ENCODE measurements around the gene MCOLN3.

MCOLN3 gene

DNA sequence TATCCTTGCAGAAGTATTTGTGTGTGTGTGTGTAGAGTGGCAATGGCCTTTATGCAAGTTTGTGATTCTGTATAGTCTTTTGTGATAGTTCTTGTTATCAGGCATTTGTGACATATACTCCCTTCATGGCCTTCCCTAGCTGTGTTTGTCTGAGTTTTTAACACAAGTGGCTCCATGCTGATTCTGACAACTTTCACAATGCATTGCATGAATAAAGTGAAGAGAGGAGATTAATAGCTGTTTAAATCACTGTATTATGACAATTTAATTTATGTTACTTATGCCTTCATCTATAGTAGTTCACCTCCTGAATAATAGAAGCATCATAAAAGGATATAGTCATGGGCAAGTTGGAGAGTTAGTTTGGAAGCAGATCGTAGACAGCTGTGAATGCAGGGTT is 17.2 kb upstream of the MCOLN3 start:
- Histone ChIP-seq H3K4me1 (ENCODE audit: insufficient read depth, low read length, severe bottlenecking) (peaks cover 13% of the 10 kb centered on the region), H3K27me3 (ENCODE audit: insufficient read depth, low read length) (no peaks in the 10 kb centered on the region), H2AFZ (ENCODE audit: low read length) (no peak overlapping the region), H3K9me2 (ENCODE audit: low read depth, low read length) (no peaks in the 10 kb centered on the region), H3K79me2 (ENCODE audit: insufficient read depth, low read length) (no peaks in the 10 kb centered on the region), H3K27ac (ENCODE audit: low read depth, low read length, poor library complexity, severe bottlenecking) (no peak overlapping the region), H3F3A (ENCODE audit: insufficient read depth, low read length) (no peaks in the 10 kb centered on the region), H3K36me3 (ENCODE audit: insufficient read depth, low read length) (no peaks in the 10 kb centered on the region), H3K9me3 (ENCODE audit: low read length) (no peaks in the 10 kb centered on the region), H4K20me1 (ENCODE audit: insufficient read depth, low read length) (no peaks in the 10 kb centered on the region), H3K4me3 (ENCODE audit: low read depth, low read length, poor library complexity, severe bottlenecking) (no peak overlapping the region), H3K9ac (ENCODE audit: low read length) (no peak overlapping the region), H3K4me2 (ENCODE audit: low read length) (no peak overlapping the region)
- TF ChIP-seq EZH2 (IDR thresholded peaks at IDR 0.05; ENCODE audit: borderline replicate concordance, low read length), result no peak
- TF ChIP-seq, protein P1, sequence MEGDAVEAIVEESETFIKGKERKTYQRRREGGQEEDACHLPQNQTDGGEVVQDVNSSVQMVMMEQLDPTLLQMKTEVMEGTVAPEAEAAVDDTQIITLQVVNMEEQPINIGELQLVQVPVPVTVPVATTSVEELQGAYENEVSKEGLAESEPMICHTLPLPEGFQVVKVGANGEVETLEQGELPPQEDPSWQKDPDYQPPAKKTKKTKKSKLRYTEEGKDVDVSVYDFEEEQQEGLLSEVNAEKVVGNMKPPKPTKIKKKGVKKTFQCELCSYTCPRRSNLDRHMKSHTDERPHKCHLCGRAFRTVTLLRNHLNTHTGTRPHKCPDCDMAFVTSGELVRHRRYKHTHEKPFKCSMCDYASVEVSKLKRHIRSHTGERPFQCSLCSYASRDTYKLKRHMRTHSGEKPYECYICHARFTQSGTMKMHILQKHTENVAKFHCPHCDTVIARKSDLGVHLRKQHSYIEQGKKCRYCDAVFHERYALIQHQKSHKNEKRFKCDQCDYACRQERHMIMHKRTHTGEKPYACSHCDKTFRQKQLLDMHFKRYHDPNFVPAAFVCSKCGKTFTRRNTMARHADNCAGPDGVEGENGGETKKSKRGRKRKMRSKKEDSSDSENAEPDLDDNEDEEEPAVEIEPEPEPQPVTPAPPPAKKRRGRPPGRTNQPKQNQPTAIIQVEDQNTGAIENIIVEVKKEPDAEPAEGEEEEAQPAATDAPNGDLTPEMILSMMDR (IDR thresholded peaks at IDR 0.05; ENCODE audit: low read length), result no peak

DNA sequence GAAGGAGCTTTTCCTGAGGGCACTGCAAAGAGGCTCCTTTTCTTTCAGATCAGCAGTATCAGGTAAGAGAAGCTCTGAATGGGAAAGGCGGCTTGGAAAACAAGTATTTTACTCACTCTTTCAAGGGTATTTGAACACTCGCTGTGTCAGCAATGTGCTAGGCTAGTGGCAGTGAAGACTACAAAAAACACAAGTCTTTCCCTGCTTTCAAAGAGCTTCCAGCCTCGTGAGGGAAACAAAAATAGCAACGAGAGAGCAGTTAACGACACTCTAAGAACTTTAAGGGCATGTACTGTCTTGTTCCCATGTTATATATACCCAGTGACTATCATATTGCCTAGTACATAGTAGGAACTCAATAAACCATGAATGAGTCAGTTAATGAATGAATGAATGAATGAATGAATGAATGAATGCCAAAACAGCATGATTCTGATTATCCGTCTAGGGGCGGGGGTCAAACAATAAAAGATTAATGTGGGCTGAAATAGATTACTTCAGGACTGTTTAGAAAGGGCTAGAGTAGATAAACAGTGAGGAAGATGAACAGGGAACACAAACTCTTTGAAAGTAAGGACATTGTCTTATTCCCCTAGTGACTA is 14.2 kb upstream of the MCOLN3 start:
- Histone ChIP-seq H3K9ac (ENCODE audit: low read length) (no peak overlapping the region), H3K4me2 (ENCODE audit: low read length) (peak overlapping the region; percentile 93), H3K36me3 (ENCODE audit: insufficient read depth, low read length) (no peaks in the 10 kb centered on the region), H3K9me3 (ENCODE audit: low read length) (no peaks in the 10 kb centered on the region), H3F3A (ENCODE audit: insufficient read depth, low read length) (no peaks in the 10 kb centered on the region), H3K27ac (ENCODE audit: low read depth, low read length, poor library complexity, severe bottlenecking) (no peak overlapping the region), H3K27me3 (ENCODE audit: insufficient read depth, low read length) (no peaks in the 10 kb centered on the region), H3K79me2 (ENCODE audit: insufficient read depth, low read length) (no peaks in the 10 kb centered on the region), H3K9me2 (ENCODE audit: low read depth, low read length) (no peaks in the 10 kb centered on the region), H4K20me1 (ENCODE audit: insufficient read depth, low read length) (no peaks in the 10 kb centered on the region; the same call in 1 of the 2 replicates), H2AFZ (ENCODE audit: low read length) (no peak overlapping the region), H3K4me3 (ENCODE audit: low read depth, low read length, poor library complexity, severe bottlenecking) (peak overlapping the region; percentile 65), H3K4me1 (ENCODE audit: insufficient read depth, low read length, severe bottlenecking) (peaks cover 13% of the 10 kb centered on the region)
- TF ChIP-seq EZH2 (IDR thresholded peaks at IDR 0.05; ENCODE audit: borderline replicate concordance, low read length), result no peak
- TF ChIP-seq, protein P1 (IDR thresholded peaks at IDR 0.05; ENCODE audit: low read length), result no peak

DNA sequence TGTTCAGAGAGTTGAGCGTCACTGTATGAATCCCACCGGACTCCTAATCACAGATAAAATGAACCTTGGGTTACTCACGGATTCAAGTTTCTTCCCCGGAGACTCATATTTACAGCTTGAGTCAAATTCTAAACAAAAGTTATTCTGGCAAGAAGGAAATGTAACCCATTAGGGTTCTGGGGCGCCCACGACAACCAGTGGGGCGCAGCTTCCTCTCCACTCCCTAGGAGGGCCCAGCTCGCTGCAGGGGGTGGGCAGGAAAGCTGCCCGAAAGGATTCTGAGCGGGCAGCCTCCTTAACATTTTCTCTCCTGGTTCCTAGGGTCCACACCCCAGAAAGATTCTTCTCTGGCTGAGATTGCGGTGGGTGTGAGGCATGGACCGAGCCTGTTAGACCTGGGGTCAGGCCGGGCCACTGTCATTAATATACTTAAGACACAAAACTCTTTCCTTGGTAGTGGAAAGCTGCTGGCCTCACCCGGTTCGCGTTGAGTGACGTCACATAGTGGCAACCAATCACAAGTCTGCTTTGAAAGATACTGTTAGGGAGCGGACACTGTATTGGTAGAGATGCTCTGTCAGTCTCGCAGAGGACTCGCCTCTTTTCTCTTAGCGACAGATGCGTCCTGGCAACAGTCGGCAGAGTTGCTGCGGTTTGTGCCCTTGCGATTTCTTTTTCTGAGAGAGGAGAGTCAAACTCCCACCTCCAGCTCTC is 13.6 kb upstream of the MCOLN3 start:
- peaks cover 13% of the 10 kb centered on the region for H3K4me1 ChIP-seq (ENCODE audit: insufficient read depth, low read length, severe bottlenecking)
- H3K9me2 ChIP-seq (ENCODE audit: low read depth, low read length), result no peaks in the 10 kb centered on the region
- H3K79me2 ChIP-seq (ENCODE audit: insufficient read depth, low read length), result no peaks in the 10 kb centered on the region
- TF ChIP-seq, protein P1 (IDR thresholded peaks at IDR 0.05; ENCODE audit: low read length), result no peak
- no peak for TF ChIP-seq EZH2 (IDR thresholded peaks at IDR 0.05; ENCODE audit: borderline replicate concordance, low read length)
- no peaks in the 10 kb centered on the region for H3K27me3 ChIP-seq (ENCODE audit: insufficient read depth, low read length)
- H3K4me2 ChIP-seq (ENCODE audit: low read length), result peak overlapping the region; percentile 93
- H3K36me3 ChIP-seq (ENCODE audit: insufficient read depth, low read length), result no peaks in the 10 kb centered on the region
- H2AFZ ChIP-seq (ENCODE audit: low read length), result peak overlapping the region; percentile 96
- H3F3A ChIP-seq (ENCODE audit: insufficient read depth, low read length), result no peaks in the 10 kb centered on the region
- no peaks in the 10 kb centered on the region for H3K9me3 ChIP-seq (ENCODE audit: low read length)
- no peak overlapping the region for H3K27ac ChIP-seq (ENCODE audit: low read depth, low read length, poor library complexity, severe bottlenecking)
- H3K4me3 ChIP-seq (ENCODE audit: low read depth, low read length, poor library complexity, severe bottlenecking), result peak overlapping the region; percentile 65
- H4K20me1 ChIP-seq (ENCODE audit: insufficient read depth, low read length), result no peaks in the 10 kb centered on the region; the same call in 1 of the 2 replicates
- peak overlapping the region; percentile 47 for H3K9ac ChIP-seq (ENCODE audit: low read length)

Measured in OCI-LY1 (cell line).